Body of pancreas (tissue), 4 donors: ENCODE results near the gene TOP2A. TPM values are rescaled to one million over a fixed set of nuclear protein-coding genes. Genes with fewer than 3 reads are reported as not detected.

ENCODE experiments used
- ATAC-seq: fragments of 150-250 bp; one replicate; pipeline ENCODE4 v1.9.1; 2016
- DNase-seq, 4 donors: peaks; one replicate each; pipeline ENCODE4 v3.0.0-alpha.2; 2019
- H3K27ac ChIP-seq, 4 donors: fragments of 200-600 bp; sonication (generic); 1 replicate in 3 of 4; 2 replicates in 1 of 4; pipeline versions ENCODE4 v1.5.1 to v1.6.1; 2016 to 2019; ENCODE audit warnings: mild to moderate bottlenecking in 1 of 4, mixed read lengths in 1 of 4, moderate library complexity in 1 of 4
- H3K27me3 ChIP-seq, 2 donors: fragments of 200-600 bp; sonication (generic); one replicate each; pipeline ENCODE4 v1.6.0; 2016; ENCODE audit warnings: mild to moderate bottlenecking in 1 of 2
- H3K36me3 ChIP-seq, 2 donors: fragments of 200-600 bp; sonication (generic); replicated peaks in 1 of 2; 2 replicates each; pipeline ENCODE4 v1.5.1; 2016; ENCODE audit warnings: low read depth in 2 of 2; ENCODE audit not compliant: insufficient read depth in 1 of 2
- H3K4me1 ChIP-seq: fragments of 200-600 bp; sonication (generic); one replicate; pipeline ENCODE4 v1.6.0; 2016
- H3K4me3 ChIP-seq, 2 donors: fragments of 200-600 bp; sonication (generic); 1 replicate in 1 of 2; 2 replicates in 1 of 2; pipeline ENCODE4 v1.5.1; 2016 to 2019
- H3K9me3 ChIP-seq, 3 donors: fragments of 200-600 bp; sonication (generic); 1 replicate in 2 of 3; 2 replicates in 1 of 3; pipeline ENCODE4 v1.5.1; 2016
- POLR2A ChIP-seq, 3 donors: fragments of 450-650 bp; IDR thresholded peaks; one replicate each; pipeline ENCODE4 v1.6.1; 2016; ENCODE audit warnings: antibody characterized with exemption in 3 of 3, mild to moderate bottlenecking in 2 of 3
- WGBS, 2 donors: methylation state at CpG; one replicate each; pipeline ENCODE4 v1.1.5; 2017; 5-methylcytosine and 5-hydroxymethylcytosine counted together
- intact Hi-C: fragments of 100-400 bp; cut with DNase I; formaldehyde crosslinking; loops from one replicate; pipeline ENCODE4 v1.15.1; 2023
- total RNA-seq, 2 donors: library from RNA; depleted of rRNA; stranded (reverse); fragments of >200 nt; gene quantifications; one replicate each; pipeline ENCODE4 v1.1.0, GENCODE V29; 2016
- TF ChIP-seq, protein P1 (sequence below), 7 experiments: fragments of 450-650 bp in 4 of 7; fragments of 200-600 bp in 3 of 7; sonication (generic) in 3 of 7; IDR thresholded peaks; one replicate each; pipeline ENCODE4 v1.5.1; 2016 to 2019; ENCODE audit warnings: antibody characterized with exemption in 7 of 7

Gene TOP2A
- total RNA-seq, 2 donors from 2014 or later, result 0.33 TPM; not detected in 1

DNA sequence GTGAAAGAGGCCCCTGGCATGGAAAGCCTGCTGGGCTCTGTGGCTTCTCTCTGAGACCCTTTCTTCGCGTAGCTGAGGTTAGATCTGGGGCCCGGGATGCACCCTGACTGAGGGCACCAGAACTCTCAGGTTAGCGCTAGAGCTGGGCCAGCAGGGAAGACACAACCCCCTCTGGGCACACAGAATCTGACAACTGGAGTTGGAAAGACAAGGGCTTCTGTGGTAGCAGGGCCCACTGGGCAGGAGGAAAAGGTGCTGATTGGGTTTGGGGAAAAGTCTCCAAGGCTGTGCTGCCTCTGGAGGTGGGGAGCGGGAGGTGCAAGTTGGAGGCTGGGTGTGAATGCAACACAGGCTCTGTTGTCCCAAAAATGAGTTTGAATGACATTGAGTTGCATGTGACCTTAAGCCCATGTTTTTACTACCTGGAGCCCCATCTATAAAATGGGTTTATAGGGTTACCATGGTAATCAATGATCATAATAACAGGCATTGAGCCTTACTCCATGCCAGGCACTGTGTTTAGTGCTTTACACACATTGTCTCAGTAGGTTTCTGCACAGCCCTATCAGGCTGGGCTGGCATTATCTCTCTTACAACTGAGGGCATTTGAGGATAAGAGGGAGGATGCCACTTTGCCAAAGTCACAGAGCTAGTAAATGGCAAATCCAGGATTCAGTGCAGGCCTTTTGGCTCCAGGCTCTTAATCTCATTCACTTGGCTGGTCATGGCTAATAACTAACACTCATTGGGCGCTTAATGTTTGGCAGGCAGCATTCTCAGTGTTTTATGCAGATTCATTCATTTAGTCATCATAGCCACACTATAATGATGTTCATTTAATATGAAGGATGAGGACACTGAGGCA, 16.1 kb upstream of the TOP2A start:
- Histone ChIP-seq H3K27me3 (no peaks in the 10 kb centered on the region), H3K4me1 (no peaks in the 10 kb centered on the region), H3K27ac (no peak overlapping the region), H3K9me3 (no peaks in the 10 kb centered on the region), H3K4me3 (no peak overlapping the region), H3K36me3 (no peaks in the 10 kb centered on the region)
- TF ChIP-seq, protein P1, sequence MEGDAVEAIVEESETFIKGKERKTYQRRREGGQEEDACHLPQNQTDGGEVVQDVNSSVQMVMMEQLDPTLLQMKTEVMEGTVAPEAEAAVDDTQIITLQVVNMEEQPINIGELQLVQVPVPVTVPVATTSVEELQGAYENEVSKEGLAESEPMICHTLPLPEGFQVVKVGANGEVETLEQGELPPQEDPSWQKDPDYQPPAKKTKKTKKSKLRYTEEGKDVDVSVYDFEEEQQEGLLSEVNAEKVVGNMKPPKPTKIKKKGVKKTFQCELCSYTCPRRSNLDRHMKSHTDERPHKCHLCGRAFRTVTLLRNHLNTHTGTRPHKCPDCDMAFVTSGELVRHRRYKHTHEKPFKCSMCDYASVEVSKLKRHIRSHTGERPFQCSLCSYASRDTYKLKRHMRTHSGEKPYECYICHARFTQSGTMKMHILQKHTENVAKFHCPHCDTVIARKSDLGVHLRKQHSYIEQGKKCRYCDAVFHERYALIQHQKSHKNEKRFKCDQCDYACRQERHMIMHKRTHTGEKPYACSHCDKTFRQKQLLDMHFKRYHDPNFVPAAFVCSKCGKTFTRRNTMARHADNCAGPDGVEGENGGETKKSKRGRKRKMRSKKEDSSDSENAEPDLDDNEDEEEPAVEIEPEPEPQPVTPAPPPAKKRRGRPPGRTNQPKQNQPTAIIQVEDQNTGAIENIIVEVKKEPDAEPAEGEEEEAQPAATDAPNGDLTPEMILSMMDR (IDR thresholded peaks at IDR 0.05), result peak in 4 of 7 experiments; percentile 13 to 32 (median 26)
- no peak for TF ChIP-seq POLR2A (IDR thresholded peaks at IDR 0.05)
- intact Hi-C loops, result loop anchor here (10.0 kb wide), 1 partner anchor 69 kb away; the partner anchor contains the start of gene GJD3
- ATAC-seq, result no peak
- WGBS, 2 donors, result 84 to 91% methylated on average over 5 to 6 of the region's 6 CpGs
- DNase-seq, result no peak

DNA sequence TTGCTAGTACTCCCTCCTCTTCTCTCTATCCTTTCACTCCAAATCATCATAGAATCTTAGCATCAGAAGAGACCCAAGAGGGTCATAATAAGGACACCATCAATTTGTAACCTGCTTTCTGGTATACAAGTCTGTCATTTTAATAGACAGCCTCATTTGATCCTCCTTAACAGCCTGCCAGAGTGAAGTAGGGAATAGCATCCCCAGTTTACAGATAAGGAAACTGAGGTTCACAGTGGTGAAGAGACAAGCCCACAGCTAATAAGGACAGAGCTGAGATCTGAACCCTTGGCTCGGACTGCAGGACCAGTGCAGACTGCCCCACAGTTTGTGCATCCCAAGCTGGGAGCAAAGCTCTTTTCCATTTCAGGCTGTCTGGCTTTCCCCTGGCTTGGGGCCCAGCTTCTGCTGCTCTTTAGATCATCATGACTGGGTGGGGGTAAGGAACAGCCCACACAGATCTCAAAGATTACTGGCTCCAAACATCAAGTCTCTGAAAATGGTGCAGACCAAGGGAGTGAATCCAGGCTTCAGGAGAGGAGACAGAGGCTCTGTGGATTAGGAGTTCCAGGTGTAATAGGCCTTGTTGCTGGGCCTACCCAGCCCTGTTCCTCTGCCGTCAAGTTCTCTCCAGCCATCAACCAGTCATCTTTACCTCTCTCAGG, 15.3 kb upstream of the TOP2A start:
- H3K4me1 ChIP-seq, result no peaks in the 10 kb centered on the region
- intact Hi-C loops, result loop anchor here (10.0 kb wide), 1 partner anchor 68 kb away; the partner anchor contains the start of gene GJD3
- H3K27ac ChIP-seq, result no peak overlapping the region
- H3K36me3 ChIP-seq, result no peaks in the 10 kb centered on the region
- TF ChIP-seq POLR2A (IDR thresholded peaks at IDR 0.05), result no peak
- TF ChIP-seq, protein P1 (IDR thresholded peaks at IDR 0.05), result no peak
- H3K27me3 ChIP-seq, result no peaks in the 10 kb centered on the region
- H3K4me3 ChIP-seq, result no peak overlapping the region
- DNase-seq, result peak in 2 of 4 donors; percentile 10 to 30
- WGBS, 2 donors, result 29 to 86% methylated on average over 2 of the region's 2 CpGs
- no peaks in the 10 kb centered on the region for H3K9me3 ChIP-seq
- ATAC-seq, result no peak

DNA sequence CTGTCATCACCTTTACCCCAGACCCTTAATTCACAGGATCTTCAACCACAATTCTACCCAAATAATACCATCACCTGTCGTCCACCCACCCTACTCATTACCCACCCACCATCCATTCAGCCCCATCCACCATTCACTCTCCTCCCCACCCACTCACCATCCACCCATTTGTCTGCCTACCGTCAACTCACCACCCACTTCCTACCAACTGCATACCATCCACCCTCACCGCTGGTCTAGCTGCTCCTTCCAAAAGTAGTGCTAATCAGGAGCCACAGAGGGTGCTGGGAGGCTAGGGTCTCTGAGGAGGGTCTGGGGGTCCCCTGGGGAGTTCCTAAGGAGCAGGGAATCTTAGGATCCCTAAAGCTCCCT, 13.5 kb upstream of the TOP2A start:
- Histone ChIP-seq H3K27me3 (no peaks in the 10 kb centered on the region), H3K27ac (no peak overlapping the region), H3K36me3 (no peaks in the 10 kb centered on the region), H3K4me1 (no peaks in the 10 kb centered on the region), H3K4me3 (no peak overlapping the region), H3K9me3 (no peaks in the 10 kb centered on the region)
- DNase-seq (peak in 1 of 4 donors; percentile 3), ATAC-seq (no peak)
- WGBS, 2 donors, result 75 to 85% methylated on average over 3 of the region's 3 CpGs
- TF ChIP-seq, protein P1 (IDR thresholded peaks at IDR 0.05), result no peak
- no peak for TF ChIP-seq POLR2A (IDR thresholded peaks at IDR 0.05)
- intact Hi-C loops, result loop anchor here (10.0 kb wide), 1 partner anchor 66 kb away; the partner anchor contains the start of gene GJD3

DNA sequence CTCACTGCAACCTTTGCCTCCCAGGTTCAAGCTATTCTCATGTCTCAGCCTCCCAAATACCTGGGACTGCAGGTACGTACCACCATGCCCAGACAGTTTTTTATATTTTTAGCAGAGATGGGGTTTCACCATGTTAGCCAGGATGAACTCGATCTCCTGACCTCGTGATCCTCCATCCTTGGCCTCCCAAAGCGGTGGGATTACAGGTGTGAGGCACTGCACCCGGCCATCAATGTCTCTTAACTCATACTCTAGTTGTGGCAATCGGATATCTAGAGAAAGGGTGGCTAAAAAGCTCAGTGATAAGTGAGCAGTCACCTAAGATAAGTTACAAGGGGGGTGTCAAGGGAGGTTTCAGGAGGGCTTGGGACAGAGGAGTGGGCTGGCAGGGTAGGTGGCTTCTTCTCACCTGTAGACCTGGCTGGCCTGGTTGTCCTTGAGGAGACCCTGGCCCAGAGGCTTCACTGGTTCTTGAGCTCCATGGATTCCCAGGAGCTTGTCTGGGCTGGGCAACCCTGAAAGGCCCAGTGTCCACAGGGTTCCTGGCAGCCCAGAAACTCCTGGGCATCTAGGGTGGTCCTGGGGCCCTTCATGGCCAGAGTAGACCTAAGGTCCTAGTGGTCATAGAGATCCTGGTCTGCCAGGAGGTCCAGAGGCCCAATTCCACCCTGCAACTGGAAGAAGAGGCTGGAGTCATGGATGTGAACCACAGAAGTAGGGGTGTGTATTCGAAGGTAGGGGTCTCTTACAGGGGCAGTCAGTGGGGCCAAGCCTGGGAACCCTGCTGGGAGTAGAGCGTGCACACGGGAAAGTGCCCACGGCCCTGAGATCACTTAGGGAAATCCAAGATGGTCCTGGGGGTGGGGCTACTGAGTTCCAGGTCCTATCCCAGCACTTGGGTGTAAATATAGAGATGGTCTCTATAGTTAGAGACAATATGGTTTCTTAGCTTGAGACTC, 12.9 kb upstream of the TOP2A start:
- Histone ChIP-seq H3K9me3 (no peaks in the 10 kb centered on the region), H3K4me1 (no peaks in the 10 kb centered on the region), H3K4me3 (no peak overlapping the region), H3K27ac (no peak overlapping the region), H3K27me3 (no peaks in the 10 kb centered on the region), H3K36me3 (no peaks in the 10 kb centered on the region)
- intact Hi-C loops, result loop anchor here (10.0 kb wide), 1 partner anchor 66 kb away; the partner anchor contains the start of gene GJD3
- TF ChIP-seq POLR2A (IDR thresholded peaks at IDR 0.05), result no peak
- TF ChIP-seq, protein P1 (IDR thresholded peaks at IDR 0.05), result no peak
- no peak for ATAC-seq
- peak in 1 of 4 donors; percentile 0 for DNase-seq
- 75 to 79% methylated on average over 10 of the region's 10 CpGs for WGBS, 2 donors
